WTC11 (cell line): ENCODE results near the gene CAGE1. TPM values are rescaled to one million over a fixed set of nuclear protein-coding genes. Genes with fewer than 3 reads are reported as not detected.

Experiments
- ATAC-seq: fragments of 200-7000 bp; cut with Tn5 transposase; 2 replicates; pipeline ENCODE4 v1.10.0; 2021; ENCODE audit warnings: mild to moderate bottlenecking, moderate library complexity
- CTCF ChIA-PET: fragments of 300-600 bp; sonication (Branson Sonifier 250); formaldehyde crosslinking; loops from one replicate; lab custom pipeline; 2021; ENCODE audit warnings: antibody characterized with exemption; lab: Charles Lee
- POLR2A ChIA-PET: fragments of 350-600 bp; sonication (Branson Sonifier 250); formaldehyde crosslinking; loops from one replicate; lab custom pipeline; 2021; ENCODE audit warnings: antibody characterized with exemption; lab: Charles Lee
- DNase-seq: peaks from one replicate; pipeline ENCODE4 v3.0.0; 2021; ENCODE audit warnings: low spot score
- H3K27ac Mint-ChIP-seq: 2 replicates; pipeline ENCODE4 v1.8.0; 2021; ENCODE audit warnings: mixed read lengths
- H3K27me3 Mint-ChIP-seq: 2 replicates; pipeline ENCODE4 v1.8.0; 2021; ENCODE audit warnings: low read depth, mild to moderate bottlenecking, moderate library complexity, mixed read lengths
- H3K36me3 Mint-ChIP-seq: 2 replicates; pipeline ENCODE4 v1.8.0; 2021; ENCODE audit warnings: mixed read lengths
- H3K4me1 Mint-ChIP-seq: 2 replicates; pipeline ENCODE4 v1.8.0; 2022; ENCODE audit warnings: mixed read lengths
- H3K4me3 Mint-ChIP-seq: 2 replicates; pipeline ENCODE4 v1.8.0; 2021; ENCODE audit warnings: mild to moderate bottlenecking, moderate library complexity, mixed read lengths
- H3K9me3 Mint-ChIP-seq: 2 replicates; pipeline ENCODE4 v1.8.0; 2021; ENCODE audit warnings: mixed read lengths
- ARID4B ChIP-seq: sonication (generic); formaldehyde crosslinking; IDR thresholded peaks from 2 replicates; pipeline ENCODE4 v1.8.0; 2023; ENCODE audit warnings: missing genetic modification reagents, mild to moderate bottlenecking, borderline replicate concordance
- E2F1 ChIP-seq: sonication (generic); formaldehyde crosslinking; IDR thresholded peaks from 2 replicates; pipeline ENCODE4 v1.8.0; 2022; ENCODE audit warnings: mild to moderate bottlenecking, missing genetic modification reagents
- E2F4 ChIP-seq: sonication (generic); formaldehyde crosslinking; IDR thresholded peaks from 2 replicates; pipeline ENCODE4 v1.8.1; 2022; ENCODE audit warnings: low read depth, mild to moderate bottlenecking, moderate library complexity, missing genetic modification reagents, borderline replicate concordance
- ELF4 ChIP-seq: sonication (generic); formaldehyde crosslinking; IDR thresholded peaks from 2 replicates; pipeline ENCODE4 v1.8.1; 2022; ENCODE audit warnings: low read depth, mild to moderate bottlenecking, moderate library complexity, missing genetic modification reagents
- ESRRA ChIP-seq: sonication (generic); formaldehyde crosslinking; IDR thresholded peaks from 2 replicates; pipeline ENCODE4 v1.8.1; 2022; ENCODE audit warnings: mild to moderate bottlenecking, missing genetic modification reagents, borderline replicate concordance
- FOXJ3 ChIP-seq: sonication (generic); formaldehyde crosslinking; IDR thresholded peaks from 2 replicates; pipeline ENCODE4 v1.9.0; 2021; ENCODE audit warnings: missing genetic modification reagents, mild to moderate bottlenecking, borderline replicate concordance
- IRF2 ChIP-seq: sonication (generic); formaldehyde crosslinking; IDR thresholded peaks from 2 replicates; pipeline ENCODE4 v1.8.0; 2022; ENCODE audit warnings: low read depth, missing genetic modification reagents, borderline replicate concordance
- JUN ChIP-seq: sonication (generic); formaldehyde crosslinking; IDR thresholded peaks from 2 replicates; pipeline ENCODE4 v1.8.0; 2023; ENCODE audit warnings: mild to moderate bottlenecking, missing genetic modification reagents
- NFATC4 ChIP-seq: fragments of 250-450 bp; sonication (Bioruptor Pico); IDR thresholded peaks from 2 replicates; pipeline ENCODE4 v1.9.0; 2021; ENCODE audit warnings: mild to moderate bottlenecking
- PREB ChIP-seq: sonication (generic); formaldehyde crosslinking; IDR thresholded peaks from 2 replicates; pipeline ENCODE4 v1.8.1; 2022; ENCODE audit warnings: mild to moderate bottlenecking, missing genetic modification reagents, moderate library complexity, borderline replicate concordance
- SMAD4 ChIP-seq: sonication (generic); formaldehyde crosslinking; IDR thresholded peaks from 2 replicates; pipeline ENCODE4 v1.8.0; 2022; ENCODE audit warnings: mild to moderate bottlenecking, missing genetic modification reagents
- SP1 ChIP-seq: sonication (generic); formaldehyde crosslinking; conservative IDR thresholded peaks from 2 replicates; pipeline ENCODE4 v1.8.1; 2022; ENCODE audit warnings: missing genetic modification reagents
- TEAD4 ChIP-seq: sonication (generic); formaldehyde crosslinking; IDR thresholded peaks from 2 replicates; pipeline ENCODE4 v1.8.0; 2022; ENCODE audit warnings: mild to moderate bottlenecking, missing genetic modification reagents
- ZNF121 ChIP-seq: sonication (generic); formaldehyde crosslinking; IDR thresholded peaks from 2 replicates; pipeline ENCODE4 v1.8.0; 2023; ENCODE audit warnings: missing genetic modification reagents
- ZNF138 ChIP-seq: sonication (generic); formaldehyde crosslinking; conservative IDR thresholded peaks from 2 replicates; pipeline ENCODE4 v1.8.1; 2022; ENCODE audit warnings: mild to moderate bottlenecking, moderate library complexity, missing genetic modification reagents
- ZNF232 ChIP-seq: sonication (generic); formaldehyde crosslinking; IDR thresholded peaks from 2 replicates; pipeline ENCODE4 v1.8.0; 2022; ENCODE audit warnings: mild to moderate bottlenecking, missing genetic modification reagents
- ZNF532 ChIP-seq: fragments of 250-450 bp; sonication (Bioruptor Pico); IDR thresholded peaks from 2 replicates; pipeline ENCODE4 v1.9.0; 2021; ENCODE audit warnings: mild to moderate bottlenecking, borderline replicate concordance
- ZNF671 ChIP-seq: fragments of 250-450 bp; sonication (Bioruptor Pico); IDR thresholded peaks from 2 replicates; pipeline ENCODE4 v1.8.0; 2021; ENCODE audit warnings: mild to moderate bottlenecking
- total RNA-seq: library from RNA; stranded (reverse); gene quantifications from 3 replicates; pipeline ENCODE4 v1.2.3, GENCODE V29; 2021

CAGE1 gene
- total RNA-seq, 1 experiment from 2014 or later = 0.07 TPM

GRCh38 chr6:7439228-7439627 lies 49.7 kb upstream of the CAGE1 start (continued):
- TF ChIP-seq ARID4B (CRISPR knock-in tag) (no peak), PREB (CRISPR knock-in tag) (no peak), JUN (CRISPR knock-in tag) (no peak), FOXJ3 (no peak), ZNF138 (CRISPR knock-in tag) (no peak), ZNF671 (no peak), TEAD4 (CRISPR knock-in tag) (no peak), E2F1 (CRISPR knock-in tag) (no peak), SMAD4 (CRISPR knock-in tag) (no peak), IRF2 (CRISPR knock-in tag) (no peak), ZNF121 (CRISPR knock-in tag) (no peak), ELF4 (CRISPR knock-in tag) (no peak), E2F4 (CRISPR knock-in tag) (no peak), NFATC4 (CRISPR knock-in tag) (no peak), ESRRA (CRISPR knock-in tag) (no peak)

GRCh38 chr6:7438011-7438410 lies 48.5 kb upstream of the CAGE1 start:
- no peak overlapping the region for H3K4me3 Mint-ChIP-seq
- no peak for ATAC-seq
- ChIA-PET POLR2A (interaction anchor here (0.6 kb wide), 1 partner anchor 24 kb away, joined by 3 read pairs; no protein-coding TSS in a partner anchor), CTCF (no interaction called here)
- no peak for DNase-seq
- H3K36me3 Mint-ChIP-seq = 0 out of 2 replicates have a peak, but pooled peaks cover 3% of the 10 kb centered on the region
- peaks cover 12% of the 10 kb centered on the region for H3K9me3 Mint-ChIP-seq
- H3K27me3 Mint-ChIP-seq = no peaks in the 10 kb centered on the region; the same call in 1 of the 2 replicates
- TF ChIP-seq ZNF232 (CRISPR knock-in tag) (no peak), SMAD4 (CRISPR knock-in tag) (no peak), PREB (CRISPR knock-in tag) (no peak), ZNF532 (CRISPR knock-in tag) (no peak), SP1 (CRISPR knock-in tag) (no peak)
- TF ChIP-seq, all 79 proteins: peak for 0
- no peaks in the 10 kb centered on the region; the same call in 1 of the 2 replicates for H3K4me1 Mint-ChIP-seq
- no peak overlapping the region for H3K27ac Mint-ChIP-seq
